Measurements from ENCODE around the gene HEXB. TPM values are rescaled to one million over a fixed set of nuclear protein-coding genes. Genes with fewer than 3 reads are reported as not detected.

Gene HEXB
- total and polyA plus RNA-seq, 2 of the 13 experiments (the other 11 are each of a cell fraction or from before 2014, with no cell fraction given), result 100 to 104 TPM

GRCh38 chr5:74640954-74641734 is 43.9 kb upstream of the HEXB start (continued):
- TF ChIP-seq IRF2 (CRISPR knock-in tag; IDR thresholded peaks at IDR 0.05), result peak; percentile 69
- peak; percentile 72; the same call in 1 of the 2 replicates for TF ChIP-seq FOXJ3 (CRISPR knock-in tag; IDR thresholded peaks at IDR 0.05; ENCODE audit: borderline replicate concordance)
- no peak for TF ChIP-seq ZKSCAN1 (IDR thresholded peaks at IDR 0.05; ENCODE audit: low read length)
- no peak for TF ChIP-seq CTCF (CRISPR knock-in tag; IDR thresholded peaks at IDR 0.05)
- TF ChIP-seq FOXA1 (IDR thresholded peaks at IDR 0.05), result no peak
- TF ChIP-seq FOXA1 (CRISPR knock-in tag; IDR thresholded peaks at IDR 0.05), result no peak; the same call in 1 of the 2 replicates
- no peak for TF ChIP-seq ZNF136 (CRISPR knock-in tag; IDR thresholded peaks at IDR 0.05; ENCODE audit: low read depth)
- TF ChIP-seq ZBTB46 (CRISPR knock-in tag; IDR thresholded peaks at IDR 0.05; ENCODE audit: borderline replicate concordance), result no peak
- TF ChIP-seq SALL2 (CRISPR knock-in tag; IDR thresholded peaks at IDR 0.05), result no peak; the same call in none of the 2 replicates
- TF ChIP-seq ZNF362 (CRISPR knock-in tag; IDR thresholded peaks at IDR 0.05; ENCODE audit: borderline replicate concordance), result no peak; the same call in none of the 2 replicates
- peak; percentile 14; the same call in 1 of the 2 replicates for TF ChIP-seq CEBPG (CRISPR knock-in tag; IDR thresholded peaks at IDR 0.05)
- TF ChIP-seq ZNF7 (CRISPR knock-in tag; IDR thresholded peaks at IDR 0.05), result no peak
- no peak for TF ChIP-seq ZNF343 (CRISPR knock-in tag; IDR thresholded peaks at IDR 0.05)
- no peak for TF ChIP-seq IKZF1 (IDR thresholded peaks at IDR 0.05)
- no peak for TF ChIP-seq ZNF564 (CRISPR knock-in tag; IDR thresholded peaks at IDR 0.05)
- no peak for TF ChIP-seq ZNF629 (CRISPR knock-in tag; conservative IDR thresholded peaks at IDR 0.05)
- no peak for TF ChIP-seq NONO (IDR thresholded peaks at IDR 0.05)
- no peak; the same call in 1 of the 2 replicates for TF ChIP-seq NONO (CRISPR knock-in tag; conservative IDR thresholded peaks at IDR 0.05)
- no peak for TF ChIP-seq NR2F1 (CRISPR knock-in tag; IDR thresholded peaks at IDR 0.05)
- TF ChIP-seq PRDM15 (CRISPR knock-in tag; IDR thresholded peaks at IDR 0.05), result peak; percentile 39; the same call in 1 of the 2 replicates
- TF ChIP-seq MTF1 (CRISPR knock-in tag; IDR thresholded peaks at IDR 0.05), result peak; percentile 58; the same call in 1 of the 2 replicates
- no peak for TF ChIP-seq SYNCRIP (IDR thresholded peaks at IDR 0.05; ENCODE audit: insufficient read depth, low read depth, low read length)
- peak; percentile 38; the same call in 1 of the 2 replicates for TF ChIP-seq KLF9 (CRISPR knock-in tag; IDR thresholded peaks at IDR 0.05; ENCODE audit: low read depth)

Data from HepG2 (cell line).